Tibial nerve (tissue), 4 donors: Measurements from ENCODE around the gene VGLL1.

Experiments
- CTCF ChIP-seq, 5 experiments: fragments of 200-600 bp in 3 of 5; fragments of 450-650 bp in 2 of 5; sonication (generic) in 3 of 5; IDR thresholded peaks; one replicate each; pipeline ENCODE4 v1.5.1; 2016 to 2019; ENCODE audit warnings: antibody characterized with exemption in 5 of 5, mild to moderate bottlenecking in 3 of 5, moderate library complexity in 2 of 5
- EP300 ChIP-seq, 2 donors: sonication (generic); formaldehyde crosslinking; IDR thresholded peaks; one replicate each; pipeline ENCODE4 v1.6.1; 2017; ENCODE audit warnings: antibody characterized with exemption in 2 of 2, mild to moderate bottlenecking in 1 of 2
- POLR2A ChIP-seq, 2 donors: fragments of 450-650 bp; IDR thresholded peaks; one replicate each; pipeline ENCODE4 v1.6.1; 2017; ENCODE audit warnings: antibody characterized with exemption in 2 of 2, mild to moderate bottlenecking in 2 of 2, moderate library complexity in 2 of 2

GRCh38 chrX:136523770-136524169 is 8.2 kb upstream of the VGLL1 start:
- TF ChIP-seq CTCF (IDR thresholded peaks at IDR 0.05), result no peak
- no peak for TF ChIP-seq EP300 (IDR thresholded peaks at IDR 0.05)
- no peak for TF ChIP-seq POLR2A (IDR thresholded peaks at IDR 0.05)
